Measurements from ENCODE around the gene SNX12.
"Not testable (repeated sequence)": the region's sequence is repeated elsewhere in the genome, so short reads cannot be mapped to it uniquely, and the experiment has no call there.

SNX12 gene

DNA sequence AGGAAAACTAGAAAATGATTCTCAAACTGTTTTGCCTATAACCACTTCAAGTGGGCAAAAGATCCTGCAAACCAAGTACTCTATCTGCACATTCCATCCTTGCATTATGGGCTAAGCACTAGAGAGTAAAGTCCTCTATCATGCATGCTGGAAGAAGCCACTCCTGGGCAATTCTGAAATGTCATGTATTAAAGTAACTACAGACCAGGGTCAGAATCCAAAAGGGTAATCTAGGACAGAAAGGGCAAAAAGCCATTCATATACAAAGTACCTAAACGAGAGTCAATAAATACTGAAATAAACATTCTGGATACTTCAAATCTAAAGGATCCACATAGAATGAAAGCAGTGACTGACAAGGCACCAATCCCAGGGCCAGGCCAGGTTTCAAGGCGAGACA is 1.0 kb downstream of the SNX12 start:
- no peak for DNase-seq (ENCODE audit: low read depth)
- TF ChIP-seq, protein P1, sequence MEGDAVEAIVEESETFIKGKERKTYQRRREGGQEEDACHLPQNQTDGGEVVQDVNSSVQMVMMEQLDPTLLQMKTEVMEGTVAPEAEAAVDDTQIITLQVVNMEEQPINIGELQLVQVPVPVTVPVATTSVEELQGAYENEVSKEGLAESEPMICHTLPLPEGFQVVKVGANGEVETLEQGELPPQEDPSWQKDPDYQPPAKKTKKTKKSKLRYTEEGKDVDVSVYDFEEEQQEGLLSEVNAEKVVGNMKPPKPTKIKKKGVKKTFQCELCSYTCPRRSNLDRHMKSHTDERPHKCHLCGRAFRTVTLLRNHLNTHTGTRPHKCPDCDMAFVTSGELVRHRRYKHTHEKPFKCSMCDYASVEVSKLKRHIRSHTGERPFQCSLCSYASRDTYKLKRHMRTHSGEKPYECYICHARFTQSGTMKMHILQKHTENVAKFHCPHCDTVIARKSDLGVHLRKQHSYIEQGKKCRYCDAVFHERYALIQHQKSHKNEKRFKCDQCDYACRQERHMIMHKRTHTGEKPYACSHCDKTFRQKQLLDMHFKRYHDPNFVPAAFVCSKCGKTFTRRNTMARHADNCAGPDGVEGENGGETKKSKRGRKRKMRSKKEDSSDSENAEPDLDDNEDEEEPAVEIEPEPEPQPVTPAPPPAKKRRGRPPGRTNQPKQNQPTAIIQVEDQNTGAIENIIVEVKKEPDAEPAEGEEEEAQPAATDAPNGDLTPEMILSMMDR (IDR thresholded peaks at IDR 0.05; ENCODE audit: low read depth, low read length, missing control alignments): no peak
- peak overlapping the region; percentile 80 for H3K4me3 ChIP-seq (ENCODE audit: low read depth, low read length)

DNA sequence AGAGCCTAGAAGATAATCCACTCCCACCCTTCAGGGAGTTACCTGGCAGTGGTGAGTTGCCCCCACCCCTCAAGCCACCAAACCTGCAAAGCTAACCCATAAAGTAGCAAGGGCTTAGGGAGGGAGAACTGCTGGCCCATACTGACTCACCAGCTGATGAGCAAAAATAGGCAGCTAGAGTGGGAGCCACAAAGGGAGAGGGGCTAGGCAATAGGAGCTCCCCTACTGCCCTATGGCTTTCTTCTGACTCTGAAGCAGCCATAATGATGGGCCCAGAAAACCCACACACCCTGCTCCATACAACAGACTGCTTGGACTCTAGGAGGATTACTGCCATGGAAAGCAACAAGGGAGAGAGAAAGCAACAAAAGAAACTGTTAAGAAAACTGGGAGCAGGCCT is 8.0 kb downstream of the SNX12 start:
- H3K4me3 ChIP-seq (ENCODE audit: low read depth, low read length): no peak overlapping the region
- TF ChIP-seq, protein P1 (IDR thresholded peaks at IDR 0.05; ENCODE audit: low read depth, low read length, missing control alignments): no peak

DNA sequence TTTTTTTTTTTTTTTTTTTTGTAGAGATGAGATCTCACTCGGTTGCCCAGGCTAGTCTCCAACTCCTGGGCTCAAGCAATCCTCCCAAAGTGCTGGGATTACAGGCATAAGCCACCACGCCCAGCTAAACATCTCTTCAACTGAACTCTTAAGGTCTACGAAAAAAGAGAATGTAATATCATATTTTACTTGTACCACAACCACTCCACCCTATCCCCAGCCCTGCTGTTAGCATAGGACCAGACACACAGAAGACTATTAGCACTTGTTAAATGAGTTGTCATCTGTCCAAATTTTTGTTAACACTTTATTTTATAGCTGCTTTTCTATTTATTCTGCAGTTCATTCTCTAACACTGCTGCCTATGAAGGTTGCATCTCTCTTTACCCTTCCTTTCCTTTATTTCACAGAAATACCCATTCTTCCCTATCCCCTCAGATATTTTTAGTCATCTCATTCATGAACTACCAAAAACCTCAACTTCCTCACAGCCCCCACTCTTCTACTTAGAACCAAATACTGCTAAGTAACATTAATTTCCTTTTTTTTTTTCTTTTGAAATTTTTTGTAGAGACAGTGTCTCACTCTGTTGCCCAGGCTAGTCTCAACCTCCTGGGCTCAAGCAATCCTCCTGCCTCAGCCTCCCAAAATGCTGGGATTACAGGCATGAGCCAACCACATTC is 10.1 kb downstream of the SNX12 start:
- no peak overlapping the region for H3K4me3 ChIP-seq (ENCODE audit: low read depth, low read length)
- TF ChIP-seq, protein P1 (IDR thresholded peaks at IDR 0.05; ENCODE audit: low read depth, low read length, missing control alignments): no peak
- DNase-seq (ENCODE audit: low read depth): no peak

More for the DNA sequence above, 8.0 kb downstream of the SNX12 start:
- no peak for DNase-seq (ENCODE audit: low read depth)

DNA sequence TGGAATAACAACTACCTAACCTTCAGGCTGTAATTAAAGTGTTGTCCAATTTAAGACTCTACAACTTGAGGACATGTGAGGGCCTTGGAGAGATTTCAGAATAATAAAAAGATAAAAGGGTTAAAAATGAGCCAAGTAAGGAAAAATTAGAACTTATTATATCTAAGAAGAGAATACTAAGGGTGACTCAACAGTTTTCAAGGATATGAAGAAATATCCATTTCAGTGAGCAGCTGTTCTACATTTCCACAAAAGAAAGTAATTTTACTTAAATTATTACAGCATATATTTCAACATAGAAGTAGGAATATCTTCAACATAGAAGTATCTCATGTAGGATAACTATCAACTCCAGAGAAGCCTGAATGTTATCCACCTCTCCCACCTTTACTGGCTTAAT is 11.3 kb downstream of the SNX12 start:
- DNase-seq (ENCODE audit: low read depth): no peak
- TF ChIP-seq, protein P1 (IDR thresholded peaks at IDR 0.05; ENCODE audit: low read depth, low read length, missing control alignments): no peak
- H3K4me3 ChIP-seq (ENCODE audit: low read depth, low read length): no peak overlapping the region

DNA sequence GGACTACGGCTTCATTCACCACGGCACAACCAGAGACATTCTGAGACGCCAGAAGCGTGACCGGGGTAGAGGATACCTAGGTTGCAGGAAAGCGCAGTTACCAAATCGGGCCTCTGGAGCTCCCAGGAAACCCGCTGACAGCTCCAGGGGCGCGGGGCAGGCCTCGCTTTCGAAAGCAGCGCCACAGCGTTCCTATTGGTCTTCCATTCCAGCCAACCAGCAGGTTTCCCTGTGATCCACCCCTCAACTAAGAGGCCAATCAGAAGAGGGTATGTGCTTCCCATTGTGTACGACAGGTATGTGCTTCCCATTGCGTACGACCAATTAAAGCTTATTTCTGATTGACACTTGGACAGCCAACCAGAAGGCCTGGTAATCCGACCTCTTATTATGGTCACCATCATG is 14.9 kb downstream of the SNX12 start:
- TF ChIP-seq, protein P1 (IDR thresholded peaks at IDR 0.05; ENCODE audit: low read depth, low read length, missing control alignments): no peak
- H3K4me3 ChIP-seq (ENCODE audit: low read depth, low read length): no peak overlapping the region
- DNase-seq (ENCODE audit: low read depth): no peak

DNA sequence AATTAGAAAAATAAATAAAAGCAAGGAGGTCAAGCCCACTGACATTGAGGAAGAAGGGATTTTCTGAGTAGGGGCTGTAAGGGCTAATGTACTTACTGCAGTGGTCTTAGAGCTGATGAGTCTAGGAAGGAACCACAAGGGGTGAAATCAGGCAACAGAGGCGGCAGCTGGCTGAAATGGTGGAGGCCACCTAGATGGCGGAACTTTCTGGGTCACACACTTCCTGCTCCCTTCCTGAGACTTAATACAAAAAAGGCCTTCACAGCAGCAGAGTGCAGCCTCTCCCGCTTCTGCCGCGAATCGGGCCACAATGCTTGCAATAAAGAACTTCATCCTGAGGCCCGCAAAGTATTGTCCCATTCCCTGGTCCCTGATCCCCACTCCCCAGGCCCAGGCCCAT is 15.4 kb downstream of the SNX12 start:
- TF ChIP-seq, protein P1 (IDR thresholded peaks at IDR 0.05; ENCODE audit: low read depth, low read length, missing control alignments): no peak
- no peak for DNase-seq (ENCODE audit: low read depth)
- no peak overlapping the region for H3K4me3 ChIP-seq (ENCODE audit: low read depth, low read length)

DNA sequence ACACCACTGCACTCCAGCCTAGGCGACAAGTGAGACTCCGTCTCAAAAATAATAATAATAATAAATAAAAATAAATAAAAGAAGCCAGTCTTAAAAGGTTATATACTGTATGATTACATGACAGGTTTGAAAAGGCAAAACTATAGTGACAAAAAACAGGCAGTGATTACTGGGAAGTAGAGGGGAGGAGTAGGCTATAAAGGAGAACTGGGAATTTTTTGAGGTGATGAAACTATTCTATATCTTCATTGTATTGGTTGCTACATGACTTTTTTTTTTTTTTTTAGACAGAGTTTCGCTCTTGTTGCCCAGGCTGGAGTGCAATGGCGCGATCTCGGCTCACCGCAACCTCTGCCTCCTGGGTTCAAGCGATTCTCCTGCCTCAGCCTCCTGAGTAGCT is 20.2 kb downstream of the SNX12 start:
- DNase-seq (ENCODE audit: low read depth); H3K4me3 ChIP-seq (ENCODE audit: low read depth, low read length): not testable (repeated sequence)

Measured in GM12864 (cell line).